Heart right ventricle (tissue), 16 donors: ENCODE measurements around the gene KLHL30. TPM values are rescaled to one million over a fixed set of nuclear protein-coding genes. Genes with fewer than 3 reads are reported as not detected.

Source experiments
- ATAC-seq, 8 donors: fragments of 200-7000 bp; cut with Tn5 transposase; one replicate each; pipeline ENCODE4 v1.9.1; 2020; ENCODE audit warnings: mild to moderate bottlenecking in 8 of 8, moderate library complexity in 8 of 8, moderate number of reproducible peaks in 1 of 8
- DNase-seq, 2 donors: peaks; one replicate each; pipeline ENCODE4 v3.0.0-alpha.2; 2020
- H3K27ac ChIP-seq, 10 donors: fragments of 200-600 bp; sonication (generic) in 2 of 10; one replicate each; pipeline versions ENCODE4 v1.5.0 to v1.8.0; 2020 to 2022; ENCODE audit warnings: mild to moderate bottlenecking in 3 of 10
- H3K27me3 ChIP-seq, 7 donors: fragments of 200-600 bp; one replicate each; pipeline ENCODE4 v1.8.0; 2021 to 2022; ENCODE audit warnings: mild to moderate bottlenecking in 2 of 7
- H3K36me3 ChIP-seq, 9 donors: fragments of 200-600 bp; sonication (generic) in 1 of 9; one replicate each; pipeline versions ENCODE4 v1.5.0 to v1.8.0; 2020 to 2022; ENCODE audit warnings: mild to moderate bottlenecking in 2 of 9
- H3K4me1 ChIP-seq, 9 donors: fragments of 200-600 bp; sonication (generic) in 1 of 9; one replicate each; pipeline versions ENCODE4 v1.5.0 to v1.8.0; 2020 to 2022; ENCODE audit warnings: mild to moderate bottlenecking in 4 of 9
- H3K4me3 ChIP-seq, 10 donors: fragments of 200-600 bp; sonication (generic) in 2 of 10; one replicate each; pipeline versions ENCODE4 v1.5.0 to v1.8.0; 2020 to 2022; ENCODE audit warnings: mild to moderate bottlenecking in 7 of 10, moderate library complexity in 2 of 10
- H3K9me3 ChIP-seq, 11 donors: fragments of 200-600 bp in 10 of 11; sonication (generic) in 2 of 11; one replicate each; pipeline versions ENCODE4 v1.5.0 to v1.8.0; 2013 to 2022; ENCODE audit warnings: mild to moderate bottlenecking in 2 of 11, control low read depth in 1 of 11, moderate library complexity in 1 of 11
- whole genome bisulfite sequencing, 2 donors: extraction: QIAGEN DNeasy Blood & Tissue Kit; methylation state at CpG; one replicate each; pipeline ENCODE4 v1.1.7; 2013; ENCODE audit warnings: inconsistent platforms in 1 of 2; 5-methylcytosine and 5-hydroxymethylcytosine counted together
- intact Hi-C, 10 donors: fragments of 100-400 bp; cut with DNase I; formaldehyde crosslinking; loops; one replicate each; pipeline versions ENCODE4 v1.11.1 to v1.14.2; 2022
- polyA plus RNA-seq, 2 donors: library from polyadenylated mRNA; stranded (reverse); fragments of 200-250 nt; gene quantifications; one replicate each; pipeline ENCODE4 v1.2.3, GENCODE V29; 2013
- total RNA-seq, 10 donors: library from RNA; stranded (reverse); fragmentation: NEBNext Ultra II Directional in 3 of 10; extraction: Animal tissue kit (Norgen Biotek cat#: 25700) in 3 of 10; gene quantifications; one replicate each; pipeline versions ENCODE4 v1.2.1 to v1.2.4, GENCODE V29; 2021 to 2023
- TF ChIP-seq, protein P1 (sequence below), 9 donors: fragments of 200-600 bp; sonication (generic) in 2 of 9; IDR thresholded peaks; one replicate each; pipeline versions ENCODE4 v1.5.0 to v1.8.0; 2021 to 2022; ENCODE audit warnings: antibody characterized with exemption in 9 of 9, mild to moderate bottlenecking in 5 of 9, moderate library complexity in 1 of 9
- donor health status: Arrhythmogenic right ventricular cardiomyopathy.
- donor health status: ischemic (EF 13 %, LVEDD 7.1; RV severe dilation, severe dysfunction).
- donor health status: healthy with polysubstance abuse.
- donor health status: DM: no; HTN: yes; CAD: no.
- donor health status: DM: no; HTN: no; CAD: no.
- donor health status: ischemic (EF 25% LVEDD 6.9; RV normal size, moderate dysfunction).
- donor health status: ischemic (EF 25% LVEDD 5.7; RV mildly dilated, moderate dysfunction).
- donor health status: healthy.
- donor health status: DM: yes; HTN: yes; CAD: no.
- donor health status: Ischemic cardiomyopathy.
- donor health status: ischemic (EF 35%, LVEDD 5.7; RV mildly dilated, moderate dysfunction).
- donor health status: nonischemic (EF 11% LVEDD 7.7; RV severe dilation, severe dysfunction).
- donor health status: DM: yes; HTN: yes; CAD: no.
- donor health status: PGD.
- donor health status: ischemic (EF 29% LVEDD 5.4; RV normal size, mild dysfunction).
- donor health status: nonischemic (EF 23%, LVEDD 6.1; RV moderate dilation, normal function).

Gene KLHL30
- total and polyA plus RNA-seq, 12 donors: 3.0 to 30.1 (median 25.9) TPM

DNA sequence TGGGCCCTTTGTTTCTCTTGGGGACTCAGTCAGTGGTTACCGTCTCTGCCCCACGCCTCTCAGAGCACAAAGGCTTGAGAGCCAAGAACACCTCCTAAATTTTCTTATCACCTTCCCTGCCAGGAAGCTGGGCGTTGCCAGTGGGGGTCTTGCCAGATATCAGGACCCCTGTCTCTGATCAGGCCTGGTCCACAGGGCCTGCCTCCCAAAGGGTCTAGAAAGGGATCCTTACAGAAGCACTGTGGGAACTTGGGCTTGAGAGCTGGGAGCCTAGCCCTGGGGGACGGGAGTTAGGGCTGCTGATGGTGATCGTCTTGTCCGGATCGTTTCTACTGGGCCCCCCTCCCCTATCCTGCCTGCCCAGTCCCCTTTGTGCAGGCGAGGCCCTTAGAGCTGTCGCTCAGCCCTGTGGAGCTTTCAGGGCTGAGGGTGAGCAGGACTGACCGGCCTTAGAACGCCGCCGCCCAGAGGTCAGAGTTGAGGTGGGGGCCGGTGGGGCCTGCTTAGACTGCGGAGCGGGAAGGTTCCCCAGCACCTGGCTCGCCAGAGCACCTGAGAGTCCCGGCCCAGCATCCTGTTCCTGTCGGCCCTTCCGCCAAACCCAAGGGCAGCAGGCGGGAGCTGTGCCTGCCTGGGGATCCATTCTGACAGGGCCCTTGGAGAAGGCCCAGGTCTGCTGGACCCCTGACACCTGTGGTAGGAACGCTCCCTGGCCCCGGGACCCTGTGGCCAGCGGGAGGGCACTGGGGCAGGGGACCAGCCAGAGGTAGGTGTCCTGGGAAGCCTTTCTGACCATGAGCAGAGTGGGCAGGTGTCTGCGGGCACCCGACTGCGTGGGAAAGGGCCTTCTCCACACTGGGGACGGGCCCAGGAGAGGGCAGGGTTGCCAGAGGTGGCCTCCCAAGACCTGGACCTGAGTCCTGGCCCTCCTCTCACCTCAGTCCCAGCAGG lies 37.4 kb upstream of the KLHL30 start:
- 86 to 87% methylated on average over 28 of the region's 28 CpGs for WGBS, 2 donors
- DNase-seq (no peak), ATAC-seq (no peak)
- intact Hi-C loops: no loop called here
- Histone ChIP-seq H3K9me3 (no peaks in the 10 kb centered on the region), H3K4me3 (no peak overlapping the region), H3K36me3 (no peaks in the 10 kb centered on the region), H3K27me3 (peaks cover 0 to 4% (median 0%) of the 10 kb centered on the region in 7 donors), H3K27ac (no peak overlapping the region), H3K4me1 (peaks cover 0 to 13% (median 0%) of the 10 kb centered on the region in 9 donors)
- TF ChIP-seq, protein P1, sequence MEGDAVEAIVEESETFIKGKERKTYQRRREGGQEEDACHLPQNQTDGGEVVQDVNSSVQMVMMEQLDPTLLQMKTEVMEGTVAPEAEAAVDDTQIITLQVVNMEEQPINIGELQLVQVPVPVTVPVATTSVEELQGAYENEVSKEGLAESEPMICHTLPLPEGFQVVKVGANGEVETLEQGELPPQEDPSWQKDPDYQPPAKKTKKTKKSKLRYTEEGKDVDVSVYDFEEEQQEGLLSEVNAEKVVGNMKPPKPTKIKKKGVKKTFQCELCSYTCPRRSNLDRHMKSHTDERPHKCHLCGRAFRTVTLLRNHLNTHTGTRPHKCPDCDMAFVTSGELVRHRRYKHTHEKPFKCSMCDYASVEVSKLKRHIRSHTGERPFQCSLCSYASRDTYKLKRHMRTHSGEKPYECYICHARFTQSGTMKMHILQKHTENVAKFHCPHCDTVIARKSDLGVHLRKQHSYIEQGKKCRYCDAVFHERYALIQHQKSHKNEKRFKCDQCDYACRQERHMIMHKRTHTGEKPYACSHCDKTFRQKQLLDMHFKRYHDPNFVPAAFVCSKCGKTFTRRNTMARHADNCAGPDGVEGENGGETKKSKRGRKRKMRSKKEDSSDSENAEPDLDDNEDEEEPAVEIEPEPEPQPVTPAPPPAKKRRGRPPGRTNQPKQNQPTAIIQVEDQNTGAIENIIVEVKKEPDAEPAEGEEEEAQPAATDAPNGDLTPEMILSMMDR (IDR thresholded peaks at IDR 0.05): no peak

DNA sequence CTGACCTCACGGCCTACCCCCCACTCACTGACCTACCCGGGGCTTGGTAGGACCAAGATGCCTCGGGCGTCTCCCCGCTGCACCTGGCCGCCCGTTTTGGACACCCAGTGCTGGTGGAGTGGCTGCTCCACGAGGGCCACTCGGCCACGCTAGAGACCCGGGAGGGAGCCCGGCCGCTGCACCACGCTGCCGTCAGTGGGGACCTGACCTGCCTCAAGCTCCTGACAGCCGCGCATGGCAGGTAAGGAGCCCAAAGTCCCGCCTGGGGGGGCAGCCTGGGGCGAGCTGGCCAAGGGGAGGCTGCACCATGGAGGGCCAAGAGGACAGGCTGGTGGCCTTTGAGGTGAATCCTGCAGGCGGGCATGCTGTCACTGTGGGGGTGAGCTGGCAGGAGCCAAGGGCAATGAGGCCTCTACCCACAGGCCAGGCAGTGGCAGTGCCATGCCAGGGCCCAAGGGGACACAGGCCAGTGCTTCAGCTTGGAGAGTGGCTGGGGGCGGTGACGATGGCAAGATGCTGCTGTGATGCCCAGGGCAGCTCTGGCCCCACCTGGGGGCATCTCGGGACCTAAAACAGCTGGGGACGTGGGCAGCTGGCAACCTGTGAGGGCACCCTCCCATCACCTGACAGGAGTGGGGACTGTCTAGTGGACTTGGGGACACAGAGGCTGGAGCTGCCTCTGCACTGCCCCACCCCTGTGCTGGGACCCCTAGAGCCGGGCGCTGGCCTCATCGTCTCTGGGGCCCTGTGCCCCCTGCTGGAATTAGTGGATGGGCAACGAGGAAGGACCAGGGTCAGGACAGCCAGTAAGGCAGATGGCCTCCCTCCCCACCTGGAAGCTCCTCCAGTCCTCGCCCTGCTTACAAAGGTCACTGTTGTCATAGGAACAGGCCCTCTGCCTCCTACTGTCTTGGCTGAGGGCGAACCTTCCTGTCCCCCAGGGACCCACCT lies 36.3 kb upstream of the KLHL30 start:
- intact Hi-C loops: no loop called here
- TF ChIP-seq, protein P1 (IDR thresholded peaks at IDR 0.05): no peak
- DNase-seq (no peak), ATAC-seq (no peak)
- WGBS, 2 donors: 89 to 90% methylated on average over 30 of the region's 30 CpGs
- Histone ChIP-seq H3K9me3 (no peaks in the 10 kb centered on the region), H3K4me1 (peaks cover 0 to 17% (median 0%) of the 10 kb centered on the region in 9 donors), H3K36me3 (no peaks in the 10 kb centered on the region), H3K27me3 (peaks cover 0 to 6% (median 0%) of the 10 kb centered on the region in 7 donors), H3K4me3 (no peak overlapping the region), H3K27ac (no peak overlapping the region)

DNA sequence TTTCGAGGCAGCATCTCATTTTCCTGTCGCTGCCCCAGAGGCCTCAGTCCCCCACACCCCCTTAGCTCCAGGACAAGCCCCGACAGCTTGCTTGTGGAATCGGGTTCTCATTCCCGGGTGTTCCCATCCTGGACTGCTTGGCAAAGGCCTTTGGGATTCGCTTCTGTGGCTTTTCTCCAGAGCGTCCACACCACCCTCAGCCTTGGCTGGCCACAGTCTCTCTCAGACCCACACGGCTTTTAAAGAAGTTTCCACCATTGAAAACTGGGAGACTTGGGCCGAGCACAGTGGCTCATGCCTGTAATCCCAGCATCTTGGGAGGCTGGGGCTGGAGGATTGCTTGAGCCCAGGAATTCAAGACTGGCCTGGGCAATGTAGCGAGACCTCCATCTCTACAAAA lies 35.6 kb upstream of the KLHL30 start:
- Histone ChIP-seq H3K27me3 (peaks cover 0 to 6% (median 0%) of the 10 kb centered on the region in 7 donors), H3K36me3 (no peaks in the 10 kb centered on the region), H3K4me3 (no peak overlapping the region), H3K27ac (no peak overlapping the region), H3K4me1 (peaks cover 0 to 21% (median 0%) of the 10 kb centered on the region in 9 donors), H3K9me3 (no peaks in the 10 kb centered on the region)
- ATAC-seq (no peak), DNase-seq (no peak)
- intact Hi-C loops: no loop called here
- 85 to 93% methylated on average over 10 of the region's 10 CpGs for WGBS, 2 donors
- TF ChIP-seq, protein P1 (IDR thresholded peaks at IDR 0.05): no peak
